HFFc6 (cell line): ENCODE data around the gene GCSH. TPM values are rescaled to one million over a fixed set of nuclear protein-coding genes. Genes with fewer than 3 reads are reported as not detected.
A peak's percentile ranks its signal among the peaks of the same experiment; 100 is the strongest.

ENCODE experiments used
- DNase-seq: peaks from one replicate; pipeline ENCODE4 v3.0.0-alpha.2; 2018
- H3K27ac Mint-ChIP-seq: 2 replicates; pipeline ENCODE4 v1.8.0; 2020; ENCODE audit warnings: mild to moderate bottlenecking, mixed read lengths
- H3K27me3 Mint-ChIP-seq: 2 replicates; pipeline ENCODE4 v1.8.0; 2021; ENCODE audit warnings: mild to moderate bottlenecking, moderate library complexity, mixed read lengths; ENCODE audit not compliant: insufficient read depth
- H3K36me3 Mint-ChIP-seq: 2 replicates; pipeline ENCODE4 v1.8.0; 2021; ENCODE audit warnings: low read depth, mixed read lengths
- H3K4me1 Mint-ChIP-seq: 2 replicates; pipeline ENCODE4 v1.8.0; 2020; ENCODE audit warnings: low read depth, mixed read lengths
- H3K4me3 Mint-ChIP-seq: 2 replicates; pipeline ENCODE4 v1.8.0; 2020; ENCODE audit warnings: mild to moderate bottlenecking, moderate library complexity, mixed read lengths
- H3K9me3 Mint-ChIP-seq: 2 replicates; pipeline ENCODE4 v1.8.0; 2020; ENCODE audit warnings: mild to moderate bottlenecking, mixed read lengths
- CTCF ChIP-seq: fragments of 200-600 bp; sonication (generic); IDR thresholded peaks from 2 replicates; pipeline ENCODE4 v1.5.0; 2021; ENCODE audit warnings: antibody characterized with exemption, mild to moderate bottlenecking
- total RNA-seq, 6 experiments: library from RNA; stranded (reverse); fragmentation: NEBNext Ultra II Directional; extraction: Animal tissue kit (Norgen Biotek cat#: 25700); gene quantifications; 2 replicates in 1 of 6; 3 replicates in 5 of 6; pipeline ENCODE4 v1.2.3, GENCODE V29; 2021

The GCSH gene
- total RNA-seq, 6 experiments from 2014 or later = 23.6 to 36.1 (median 31.3) TPM

DNA sequence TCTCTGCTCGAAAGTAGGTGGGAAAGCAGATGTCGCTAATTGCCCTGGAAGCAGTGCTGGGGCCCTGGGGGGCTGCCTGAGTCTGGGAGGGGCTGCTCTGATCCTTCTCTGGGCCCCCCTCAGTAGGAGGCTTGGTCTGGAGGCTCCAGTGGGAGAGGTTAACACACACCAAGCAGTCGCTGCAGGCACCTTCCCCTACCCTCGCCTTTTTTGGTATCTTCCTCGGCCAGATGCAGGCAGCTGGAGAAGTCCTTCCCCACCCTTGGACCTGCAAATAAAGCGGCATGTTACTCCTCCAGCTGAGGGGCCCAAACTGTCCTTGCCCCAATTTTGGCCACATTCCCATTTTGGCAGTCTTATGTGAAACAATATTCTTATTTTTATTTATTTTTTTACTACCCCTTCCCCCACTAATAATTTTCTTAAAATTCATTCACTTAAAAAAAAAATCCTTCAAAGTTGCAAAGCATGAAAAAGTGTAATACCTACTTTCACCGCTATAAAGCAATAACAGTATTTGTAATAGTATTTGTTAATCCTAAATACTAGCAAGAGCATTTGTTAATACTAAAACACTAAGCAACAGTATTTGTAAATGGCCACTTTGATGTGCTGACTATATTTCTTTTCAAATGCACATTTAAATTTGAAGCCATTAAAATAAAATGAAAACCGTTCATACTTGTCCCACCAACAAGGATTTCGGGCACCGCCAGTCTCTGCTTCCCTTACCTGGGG, 34.2 kb downstream of the GCSH start:
- peaks cover 9% of the 10 kb centered on the region; the same call in 1 of the 2 replicates for H3K4me1 Mint-ChIP-seq
- no peak overlapping the region for H3K27ac Mint-ChIP-seq
- no peak overlapping the region for H3K4me3 Mint-ChIP-seq
- no peaks in the 10 kb centered on the region for H3K27me3 Mint-ChIP-seq
- DNase-seq = no peak
- TF ChIP-seq CTCF = peak; percentile 52; the same call in 1 of the 2 replicates
- no peaks in the 10 kb centered on the region for H3K9me3 Mint-ChIP-seq
- no peaks in the 10 kb centered on the region for H3K36me3 Mint-ChIP-seq

DNA sequence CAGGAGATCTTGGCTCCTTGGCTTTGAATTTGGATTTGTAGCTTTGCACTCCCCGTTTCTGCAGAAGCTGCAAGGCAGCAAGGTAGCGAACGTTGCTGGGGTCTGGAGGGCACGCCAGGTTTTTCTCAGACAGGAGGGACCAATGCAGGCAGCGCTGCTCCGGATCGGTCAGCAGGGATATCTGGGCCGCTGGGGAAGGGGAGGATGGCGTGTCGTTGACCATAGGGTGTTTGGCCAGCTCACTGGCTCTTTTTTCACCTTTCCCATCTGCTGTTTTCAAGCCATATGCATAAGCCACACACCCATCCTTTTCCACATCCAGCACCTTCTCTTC, 34.9 kb downstream of the GCSH start:
- Mint-ChIP-seq H3K9me3 (no peaks in the 10 kb centered on the region), H3K27ac (no peak overlapping the region), H3K27me3 (no peaks in the 10 kb centered on the region), H3K4me3 (no peak overlapping the region), H3K4me1 (peaks cover 9% of the 10 kb centered on the region; the same call in 1 of the 2 replicates), H3K36me3 (no peaks in the 10 kb centered on the region)
- no peak for DNase-seq
- TF ChIP-seq CTCF = no peak

DNA sequence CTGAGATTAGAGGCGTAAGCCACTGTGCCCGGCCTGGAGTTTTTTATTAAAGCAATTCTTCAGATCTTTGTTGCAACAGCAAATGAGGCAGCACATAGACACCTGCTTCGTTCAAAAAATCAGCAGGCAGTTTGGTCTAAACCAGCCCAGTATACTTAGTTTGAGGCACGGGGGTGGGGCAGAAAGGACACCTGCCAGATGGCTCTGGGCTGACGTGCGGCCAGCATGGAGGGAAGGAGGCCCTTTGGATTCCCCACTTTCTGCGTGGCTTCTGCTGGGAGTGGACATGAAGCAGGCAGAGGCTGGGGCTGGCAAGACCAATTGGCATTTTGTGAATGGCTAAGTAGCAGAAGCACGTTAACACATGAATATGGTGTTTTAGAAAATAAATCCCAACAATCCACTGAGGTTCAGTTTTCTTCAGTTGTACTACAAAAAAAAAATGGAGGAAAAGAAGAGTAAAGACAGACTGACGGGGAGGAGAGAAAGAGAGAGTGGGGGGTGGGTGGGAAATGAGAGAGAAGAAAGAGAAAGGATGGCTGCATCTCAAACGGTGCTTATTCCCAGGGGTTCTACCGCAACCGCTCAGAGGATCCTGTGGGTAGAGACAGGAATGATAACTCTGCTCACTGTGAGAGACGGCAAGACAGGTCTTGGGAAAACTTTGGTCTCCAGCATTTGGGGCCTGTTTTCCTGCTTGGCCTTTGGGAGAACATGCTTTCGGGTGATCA, 35.5 kb downstream of the GCSH start:
- no peak for TF ChIP-seq CTCF
- no peak overlapping the region for H3K27ac Mint-ChIP-seq
- H3K4me1 Mint-ChIP-seq = peaks cover 3% of the 10 kb centered on the region; the same call in 1 of the 2 replicates
- H3K9me3 Mint-ChIP-seq = no peaks in the 10 kb centered on the region
- no peaks in the 10 kb centered on the region for H3K36me3 Mint-ChIP-seq
- H3K4me3 Mint-ChIP-seq = no peak overlapping the region
- no peak for DNase-seq
- no peaks in the 10 kb centered on the region for H3K27me3 Mint-ChIP-seq

- H3K4me1 Mint-ChIP-seq = no peaks in the 10 kb centered on the region; the same call in 1 of the 2 replicates
- TF ChIP-seq CTCF = no peak
- peaks cover 17% of the 10 kb centered on the region for H3K9me3 Mint-ChIP-seq
- no peak overlapping the region for H3K27ac Mint-ChIP-seq
- no peak overlapping the region for H3K4me3 Mint-ChIP-seq
- peaks cover 5% of the 10 kb centered on the region; the same call in 1 of the 2 replicates for H3K27me3 Mint-ChIP-seq
- no peak for DNase-seq
- H3K36me3 Mint-ChIP-seq = peaks cover 15% of the 10 kb centered on the region
Observed at GRCh38 chr16:81053761-81054160, 42.4 kb downstream of the GCSH start.

GRCh38 chr16:81042821-81043220, 53.4 kb downstream of the GCSH start:
- Mint-ChIP-seq H3K27ac (no peak overlapping the region), H3K4me3 (no peak overlapping the region), H3K4me1 (peaks cover 5% of the 10 kb centered on the region; the same call in 1 of the 2 replicates), H3K27me3 (peaks cover 2% of the 10 kb centered on the region; the same call in 1 of the 2 replicates), H3K36me3 (peaks cover 42% of the 10 kb centered on the region), H3K9me3 (no peaks in the 10 kb centered on the region)
- no peak for TF ChIP-seq CTCF
- DNase-seq = no peak
